GM06990 (cell line): ENCODE measurements around the gene STX12.
"Not testable (repeated sequence)": the region's sequence is repeated elsewhere in the genome, so short reads cannot be mapped to it uniquely, and the experiment has no call there.

Experiments
- DNase-seq: peaks from one replicate; pipeline ENCODE4 v3.0.0-alpha.2; 2011; ENCODE audit not compliant: insufficient read length; ENCODE audit errors: extremely low read depth
- H3K27me3 ChIP-seq: replicated peaks from 2 replicates; pipeline ENCODE4 v1.6.0; 2011; ENCODE audit warnings: low read length; ENCODE audit not compliant: control insufficient read depth, insufficient read depth
- H3K36me3 ChIP-seq: 2 replicates; pipeline ENCODE4 v1.5.1; 2011; ENCODE audit warnings: low read length; ENCODE audit not compliant: control insufficient read depth, insufficient read depth
- H3K4me3 ChIP-seq: replicated peaks from 2 replicates; pipeline ENCODE4 v1.5.1; 2011; ENCODE audit warnings: low read depth, mild to moderate bottlenecking, control low read depth, low read length
- CTCF ChIP-seq: IDR thresholded peaks from 2 replicates; pipeline ENCODE4 v1.5.1; 2011; ENCODE audit warnings: low read length, control low read depth, mild to moderate bottlenecking, inconsistent platforms; ENCODE audit not compliant: insufficient read depth, poor library complexity, severe bottlenecking

Gene STX12

GRCh38 chr1:27856561-27857343 is 83.7 kb downstream of the STX12 start:
- Histone ChIP-seq H3K36me3 (peaks cover 1% of the 10 kb centered on the region; the same call in 1 of the 2 replicates), H3K4me3 (no peak overlapping the region), H3K27me3 (no peaks in the 10 kb centered on the region)
- no peak for DNase-seq
- TF ChIP-seq CTCF, result no peak

- H3K36me3 ChIP-seq, DNase-seq, H3K4me3 ChIP-seq, H3K27me3 ChIP-seq: not testable (repeated sequence)
Observed at GRCh38 chr1:27857552-27857951, 84.5 kb downstream of the STX12 start.

GRCh38 chr1:27858072-27858948 is 85.3 kb downstream of the STX12 start:
- DNase-seq, result peak; percentile 64
- Histone ChIP-seq H3K27me3 (no peaks in the 10 kb centered on the region), H3K4me3 (no peak overlapping the region), H3K36me3 (no peaks in the 10 kb centered on the region)
- peak; percentile 99 for TF ChIP-seq CTCF

GRCh38 chr1:27858949-27859576 is 86.0 kb downstream of the STX12 start:
- DNase-seq, result no peak
- no peak overlapping the region for H3K4me3 ChIP-seq
- no peaks in the 10 kb centered on the region for H3K27me3 ChIP-seq
- TF ChIP-seq CTCF, result no peak
- H3K36me3 ChIP-seq, result no peaks in the 10 kb centered on the region

- Histone ChIP-seq H3K4me3 (no peak overlapping the region), H3K27me3 (no peaks in the 10 kb centered on the region), H3K36me3 (no peaks in the 10 kb centered on the region)
- TF ChIP-seq CTCF, result no peak
- no peak for DNase-seq
Observed at GRCh38 chr1:27861436-27861835, 88.4 kb downstream of the STX12 start.

- Histone ChIP-seq H3K36me3 (no peaks in the 10 kb centered on the region), H3K27me3 (no peaks in the 10 kb centered on the region), H3K4me3 (no peak overlapping the region)
- no peak for DNase-seq
- TF ChIP-seq CTCF, result no peak
Observed at GRCh38 chr1:27862004-27862403, 89.0 kb downstream of the STX12 start.
